Renal cortical epithelial cell (primary cell): ENCODE data around the gene RBMS3. TPM values are rescaled to one million over a fixed set of nuclear protein-coding genes. Genes with fewer than 3 reads are reported as not detected.
"Not testable (repeated sequence)": the region's sequence is repeated elsewhere in the genome, so short reads cannot be mapped to it uniquely, and the experiment has no call there.

Experiments
- DNase-seq: peaks from one replicate; pipeline ENCODE4 v3.0.0-alpha.2; 2011; ENCODE audit warnings: low read depth
- total RNA-seq: library from RNA; depleted of rRNA; stranded (reverse); fragments of >200 nt; gene quantifications from 2 replicates; pipeline ENCODE4 v1.2.3, GENCODE V29; 2014

Gene RBMS3
- total RNA-seq, 1 donor from 2014 or later = 26.7 TPM

DNA sequence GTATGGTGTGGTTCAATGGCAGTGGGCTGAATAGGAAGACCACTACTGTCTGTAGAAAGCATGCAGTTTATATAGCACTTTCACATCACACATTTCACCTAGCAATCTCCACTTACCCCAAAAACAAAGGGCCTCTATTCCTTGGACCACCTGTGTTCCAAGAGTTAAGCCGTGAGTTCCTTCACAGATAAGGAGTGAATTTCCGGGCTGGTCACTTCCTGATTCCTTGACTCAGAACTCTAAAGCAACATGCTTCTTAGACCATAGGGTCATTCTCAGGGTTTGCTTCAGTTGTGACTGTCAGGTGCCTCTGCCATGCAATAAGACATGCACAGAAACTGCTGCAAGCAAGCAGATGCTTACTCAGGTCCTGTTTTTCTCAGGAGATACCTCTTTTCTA, 737.0 kb downstream of the RBMS3 start:
- no peak for DNase-seq

DNA sequence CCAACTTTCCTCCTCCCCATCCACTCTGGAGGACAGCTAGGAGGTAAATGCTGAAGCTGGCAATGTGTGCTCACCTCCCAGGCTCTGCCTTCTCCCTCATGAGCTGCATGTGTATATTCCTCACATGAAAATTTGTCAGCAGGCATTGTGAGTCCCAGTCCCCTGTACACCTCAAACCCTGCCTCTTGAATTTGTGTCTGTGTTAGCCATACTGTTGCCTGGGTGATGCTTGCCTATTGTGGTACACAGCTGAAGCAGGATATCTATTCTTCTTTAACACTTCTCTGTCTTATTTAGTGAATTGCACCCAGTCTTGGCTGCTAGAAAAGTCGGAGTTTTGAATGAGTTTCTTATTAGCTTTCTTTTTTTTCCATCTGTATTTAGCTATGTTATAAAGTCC, 739.5 kb downstream of the RBMS3 start:
- DNase-seq = no peak

DNA sequence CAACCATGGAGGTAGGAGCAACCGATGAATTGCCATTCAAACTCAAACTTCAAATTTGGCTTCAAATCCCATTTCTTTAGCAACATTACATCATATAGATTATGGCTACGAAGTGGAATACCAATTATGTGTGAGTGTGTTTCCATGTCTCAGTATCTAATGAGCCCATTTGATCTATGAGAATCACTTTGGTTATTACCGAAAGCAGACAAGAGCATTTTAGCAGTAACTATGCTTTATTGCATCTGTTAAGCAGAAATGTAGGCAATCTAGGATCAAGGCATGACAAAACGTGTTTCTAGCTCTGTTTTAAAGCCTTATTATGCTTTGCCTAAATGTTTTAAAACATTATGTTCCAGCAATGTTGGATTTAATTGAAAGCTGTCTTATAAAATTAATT, 743.6 kb downstream of the RBMS3 start:
- no peak for DNase-seq

DNA sequence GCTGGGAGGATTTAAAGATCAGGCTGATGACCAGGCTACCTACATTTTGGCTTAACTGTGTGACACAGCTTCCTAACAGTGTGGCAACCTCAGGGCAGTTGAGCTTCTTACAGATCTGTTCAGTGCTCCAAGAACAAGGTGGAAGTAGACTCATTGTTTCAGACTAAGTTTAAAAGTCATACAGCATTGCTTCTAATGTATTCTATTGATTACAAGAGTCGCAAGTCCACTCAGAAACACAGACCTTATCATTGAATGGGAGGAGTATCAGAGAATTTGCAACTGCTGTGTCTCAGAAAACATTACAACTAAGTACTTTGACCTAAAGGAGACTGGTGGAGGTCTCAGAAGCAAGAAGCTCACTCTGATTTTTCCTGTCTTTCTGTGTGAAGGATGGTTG, 746.0 kb downstream of the RBMS3 start:
- no peak for DNase-seq

DNA sequence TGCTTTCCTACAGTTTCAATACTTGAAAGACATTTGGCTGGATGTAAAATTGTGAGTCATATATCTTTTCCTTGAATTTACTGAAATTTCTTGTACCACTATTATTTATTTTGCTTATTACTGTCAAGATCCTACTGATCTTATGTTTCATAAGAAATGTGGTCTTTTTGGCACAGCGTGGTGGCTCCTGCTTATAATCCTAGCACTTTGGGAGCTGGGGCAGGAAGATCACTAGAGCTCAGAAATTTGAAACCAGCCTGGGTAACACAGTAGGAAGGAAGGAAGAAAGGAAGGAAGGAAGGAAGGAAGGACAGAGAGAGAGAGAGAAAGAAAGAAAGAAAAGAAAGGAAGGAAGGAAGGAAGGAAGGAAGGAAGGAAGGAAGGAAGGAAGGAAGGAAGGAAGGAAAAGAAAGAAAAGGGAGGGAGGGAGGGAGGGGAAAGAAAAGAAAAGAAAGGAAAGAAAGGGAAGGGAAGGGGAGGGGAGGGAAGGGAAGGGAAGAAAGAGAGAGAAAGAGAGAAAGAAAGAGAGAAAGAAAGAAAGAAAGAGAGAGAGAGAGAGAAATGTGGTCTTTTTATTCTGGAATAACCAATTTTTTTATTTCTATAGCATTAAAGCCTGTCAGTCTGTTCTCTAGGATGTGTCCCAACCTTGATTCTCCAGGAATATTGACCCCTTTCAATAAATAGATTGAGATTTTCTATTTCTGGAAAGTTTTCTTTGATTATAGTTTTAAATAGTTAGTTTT, 753.5 kb downstream of the RBMS3 start:
- no peak for DNase-seq

DNA sequence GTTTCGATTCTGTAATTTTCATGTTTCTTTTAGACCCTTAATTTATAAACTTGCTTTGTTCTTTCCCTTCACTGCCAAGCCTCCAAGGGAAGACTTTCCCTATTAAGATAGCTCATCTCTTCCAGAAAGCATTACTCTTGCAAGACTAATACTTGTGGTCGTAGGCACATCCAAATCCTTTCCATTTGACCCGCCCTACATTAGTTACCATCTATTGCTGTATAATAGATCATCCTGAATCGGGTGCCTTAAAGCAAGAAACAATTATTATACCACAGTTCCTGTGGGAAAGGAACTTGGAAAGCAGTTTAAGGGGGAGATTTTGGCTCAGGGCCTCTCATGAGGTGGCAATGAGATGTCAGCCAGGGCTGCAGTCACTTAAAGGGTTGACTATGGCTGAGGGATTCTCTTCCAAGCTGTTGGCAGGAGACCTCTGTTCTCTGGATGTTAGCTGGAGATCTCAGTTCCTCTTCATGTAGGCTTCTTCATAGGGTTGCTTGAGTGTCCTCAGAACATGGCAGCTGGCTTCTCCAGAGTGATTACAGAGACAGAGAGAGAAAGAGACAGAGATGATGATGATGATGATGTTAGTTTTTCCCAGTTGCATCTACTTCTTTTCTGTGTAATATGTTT, 755.2 kb downstream of the RBMS3 start:
- no peak for DNase-seq

DNA sequence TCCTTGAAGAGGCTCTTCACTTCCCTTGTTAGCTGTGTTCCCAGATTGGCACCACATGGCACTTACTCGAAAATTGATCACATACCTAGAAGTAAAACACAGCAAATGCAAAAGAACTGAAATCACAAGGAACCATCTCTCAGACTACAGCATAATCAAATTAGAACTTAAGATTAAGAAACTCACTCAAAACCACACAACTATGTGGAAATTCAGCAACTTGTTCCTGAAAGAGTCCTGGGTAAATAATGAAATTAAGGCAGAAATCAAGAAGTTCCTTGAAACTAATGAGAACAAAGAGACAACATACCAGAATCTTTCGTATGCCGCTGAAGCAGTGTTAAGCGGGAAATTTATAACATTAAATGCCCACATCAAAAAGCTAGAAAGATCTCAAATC, 759.3 kb downstream of the RBMS3 start:
- DNase-seq = no peak

DNA sequence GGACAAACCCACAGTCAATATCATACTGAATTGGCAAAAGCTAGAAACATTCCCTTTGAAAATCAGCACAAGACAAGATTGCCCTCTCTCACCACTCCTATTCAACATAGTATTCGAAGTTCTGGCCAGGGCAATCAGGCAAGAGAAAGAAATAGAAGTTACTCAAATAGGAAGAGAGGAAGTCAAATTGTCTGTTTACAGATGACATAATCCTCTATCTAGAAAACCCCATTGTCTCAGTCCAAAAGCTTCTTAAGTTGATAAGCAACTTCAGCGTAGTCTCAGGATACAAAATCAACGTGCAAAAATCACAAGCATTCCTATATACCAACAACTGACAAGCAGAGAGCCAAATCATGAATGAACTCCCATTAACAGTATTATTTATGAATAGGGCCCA, 760.6 kb downstream of the RBMS3 start:
- DNase-seq = not testable (repeated sequence)

DNA sequence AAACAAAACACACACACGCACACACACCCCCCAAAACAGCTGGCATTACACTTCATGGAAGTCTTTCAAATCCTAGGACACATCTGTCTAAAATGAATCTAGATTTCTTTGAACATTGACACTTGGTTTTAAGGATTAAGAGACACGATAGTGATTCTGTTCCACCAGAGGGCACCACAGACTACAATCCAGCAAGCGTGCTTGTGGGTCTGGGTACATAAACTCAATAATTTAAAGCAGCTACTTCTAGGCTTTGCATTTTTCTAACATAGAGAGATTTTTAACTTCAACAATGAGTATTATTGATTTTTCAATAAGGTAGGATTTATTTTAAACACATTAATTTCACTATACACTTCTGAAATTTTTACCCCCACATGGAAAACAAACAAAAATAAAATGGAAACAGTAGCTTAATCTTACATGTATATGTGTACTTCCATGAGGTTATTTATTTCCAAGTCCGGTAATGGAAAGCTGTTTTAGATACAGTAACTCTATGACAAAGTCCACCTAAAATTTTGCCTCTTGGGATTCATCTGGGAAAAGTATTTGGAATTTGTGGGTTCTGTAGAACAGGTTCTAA, 761.5 kb downstream of the RBMS3 start:
- DNase-seq = peak; percentile 77

DNA sequence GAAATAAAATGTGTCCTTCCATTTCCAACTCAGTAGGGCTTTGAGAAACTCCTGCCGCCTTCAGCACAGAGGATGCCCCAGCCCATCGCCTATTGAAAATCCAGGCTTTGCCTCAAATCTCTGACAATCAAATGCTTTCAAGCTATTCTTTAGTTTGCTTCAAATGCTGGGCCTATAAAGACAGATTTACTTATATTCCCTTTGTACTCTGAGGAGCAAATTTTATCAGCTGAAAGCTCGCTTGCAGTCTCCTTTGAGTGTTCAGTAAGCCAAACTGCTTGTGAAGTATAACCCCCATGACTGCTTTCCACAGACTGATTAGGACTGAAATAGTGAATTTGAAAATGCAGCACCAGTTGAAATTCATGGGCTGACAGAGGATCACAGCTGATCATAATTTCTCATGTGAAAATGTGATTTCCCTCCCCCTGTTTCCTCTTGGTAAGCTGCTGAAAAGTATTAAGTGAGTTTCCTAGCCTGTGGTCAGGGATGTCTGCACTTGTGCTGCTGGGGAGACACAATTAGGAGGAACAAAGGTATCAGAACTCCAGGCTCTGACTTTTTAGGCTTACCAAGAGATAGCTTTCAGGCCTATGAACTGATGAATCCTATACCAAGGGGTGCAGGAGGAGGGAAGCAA, 762.2 kb downstream of the RBMS3 start:
- DNase-seq = no peak

DNA sequence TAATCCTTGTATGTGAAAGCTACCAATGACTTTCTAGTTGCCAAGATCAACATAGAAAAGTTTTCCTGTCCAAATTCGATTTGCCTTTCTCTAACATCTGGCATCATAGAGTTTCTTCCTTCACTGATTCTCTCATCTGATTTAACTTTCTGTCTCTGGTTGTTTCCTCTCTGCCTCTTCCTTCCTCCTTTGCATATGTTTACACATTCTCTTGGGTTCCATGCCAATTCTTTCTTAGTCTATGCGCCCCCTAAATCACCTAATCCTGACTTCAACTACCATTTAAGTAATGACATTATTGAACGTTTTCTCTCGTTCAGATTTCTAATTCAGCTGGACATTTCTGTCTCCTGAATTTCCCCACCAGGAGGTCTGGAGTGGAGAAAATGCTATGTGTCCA, 763.6 kb downstream of the RBMS3 start:
- no peak for DNase-seq

DNA sequence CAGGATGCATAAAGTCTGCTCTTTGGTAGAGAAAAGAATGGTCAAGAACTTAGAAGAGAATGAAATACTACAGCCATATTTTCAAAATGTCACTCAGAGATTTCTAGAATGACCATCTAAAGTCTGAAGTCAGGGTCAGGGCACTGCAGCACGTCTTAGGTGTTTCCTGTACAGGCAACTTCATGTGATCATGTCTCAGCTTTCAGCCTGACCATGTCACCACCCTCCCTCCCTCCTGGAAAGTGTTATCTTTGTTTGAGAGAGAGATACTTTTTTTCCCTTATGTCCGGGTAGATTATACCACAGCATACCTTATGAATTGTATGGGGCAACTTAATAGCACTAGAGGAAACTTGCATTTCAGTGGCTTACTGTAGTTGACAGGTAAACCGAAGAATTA, 767.6 kb downstream of the RBMS3 start:
- no peak for DNase-seq

DNA sequence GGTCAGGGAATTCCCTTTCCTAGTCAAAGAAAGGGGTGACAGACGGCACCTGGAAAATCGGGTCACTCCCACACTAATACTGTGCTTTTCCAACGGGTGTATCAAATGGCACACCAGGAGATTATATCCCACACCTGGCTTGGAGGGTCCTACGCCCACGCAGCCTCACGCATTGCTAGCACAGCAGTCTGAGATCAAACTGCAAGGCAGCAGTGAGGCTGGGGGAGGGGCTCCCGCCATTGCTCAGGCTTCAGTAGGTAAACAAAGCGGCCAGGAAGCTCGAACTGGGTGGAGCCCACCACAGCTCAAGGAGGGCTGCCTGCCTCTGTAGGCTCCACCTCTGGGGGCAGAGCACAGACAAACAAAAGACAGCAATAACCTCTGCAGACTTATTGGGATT, 769.2 kb downstream of the RBMS3 start:
- DNase-seq = not testable (repeated sequence)

DNA sequence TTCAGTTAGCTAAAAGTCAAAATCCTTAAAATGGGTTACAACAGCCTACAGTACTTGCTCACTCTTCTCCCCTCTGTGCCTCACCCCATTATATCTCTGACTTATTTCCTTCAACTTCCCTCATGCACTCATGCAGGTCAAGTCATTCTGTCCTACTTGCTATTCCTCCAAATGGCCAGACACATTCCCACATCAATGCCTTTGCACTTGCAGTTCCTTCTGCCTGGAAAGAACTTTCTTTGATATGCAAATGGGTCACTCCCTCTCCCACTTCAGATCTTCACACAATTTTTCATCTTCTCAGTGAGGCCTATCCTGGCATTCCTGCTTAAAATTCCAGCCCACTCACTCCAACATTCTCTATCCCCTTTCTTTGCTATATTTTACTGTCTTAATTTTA, 778.4 kb downstream of the RBMS3 start:
- no peak for DNase-seq
